ENCODE data around the gene HHIP. TPM values are rescaled to one million over a fixed set of nuclear protein-coding genes. Genes with fewer than 3 reads are reported as not detected.

Gene HHIP
- total RNA-seq, 2 experiments from 2014 or later = not detected

- peaks cover 5% of the 10 kb centered on the region for H3K27me3 Mint-ChIP-seq
Measured at GRCh38 chr4:144681806-144682205, 35.9 kb downstream of the HHIP start.

GRCh38 chr4:144683516-144683915 lies 37.6 kb downstream of the HHIP start:
- no peak overlapping the region for H3K4me3 Mint-ChIP-seq
- H3K27ac Mint-ChIP-seq = no peak overlapping the region
- DNase-seq = no peak
- H3K27me3 Mint-ChIP-seq = peaks cover 5% of the 10 kb centered on the region
- no peaks in the 10 kb centered on the region for H3K36me3 Mint-ChIP-seq
- H3K4me1 Mint-ChIP-seq = no peaks in the 10 kb centered on the region
- no peaks in the 10 kb centered on the region for H3K9me3 Mint-ChIP-seq

More at GRCh38 chr4:144681806-144682205, 35.9 kb downstream of the HHIP start:
- DNase-seq = no peak
- Mint-ChIP-seq H3K4me1 (no peaks in the 10 kb centered on the region), H3K27ac (no peak overlapping the region), H3K9me3 (no peaks in the 10 kb centered on the region), H3K36me3 (no peaks in the 10 kb centered on the region), H3K4me3 (no peak overlapping the region)

DNA sequence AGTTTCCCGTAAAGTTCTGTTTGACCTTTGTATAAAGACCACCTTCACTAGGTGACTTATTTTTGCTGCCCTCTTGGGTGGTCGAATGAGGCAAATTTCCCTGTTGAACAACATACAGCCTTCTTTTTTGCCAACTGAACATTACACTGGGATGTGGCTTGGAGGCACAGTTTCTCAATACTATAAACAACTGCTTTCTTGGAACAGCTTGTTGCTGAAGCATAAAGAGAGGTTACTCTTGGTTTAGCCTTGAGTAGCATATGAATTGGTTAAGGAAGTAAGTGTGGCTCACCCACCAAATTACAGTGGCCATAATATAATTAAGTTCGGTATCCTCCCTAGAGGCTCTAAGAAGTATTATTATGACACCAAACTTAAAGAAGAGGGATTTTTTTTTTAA lies 40.0 kb downstream of the HHIP start:
- Mint-ChIP-seq H3K27ac (no peak overlapping the region), H3K36me3 (no peaks in the 10 kb centered on the region), H3K27me3 (no peaks in the 10 kb centered on the region), H3K4me3 (no peak overlapping the region), H3K9me3 (no peaks in the 10 kb centered on the region), H3K4me1 (no peaks in the 10 kb centered on the region)
- no peak for DNase-seq

- no peak for DNase-seq
- Mint-ChIP-seq H3K9me3 (no peaks in the 10 kb centered on the region), H3K36me3 (no peaks in the 10 kb centered on the region), H3K27ac (no peak overlapping the region), H3K27me3 (no peaks in the 10 kb centered on the region), H3K4me1 (no peaks in the 10 kb centered on the region), H3K4me3 (no peak overlapping the region)
Measured at GRCh38 chr4:144686921-144687320, 41.0 kb downstream of the HHIP start.

DNA sequence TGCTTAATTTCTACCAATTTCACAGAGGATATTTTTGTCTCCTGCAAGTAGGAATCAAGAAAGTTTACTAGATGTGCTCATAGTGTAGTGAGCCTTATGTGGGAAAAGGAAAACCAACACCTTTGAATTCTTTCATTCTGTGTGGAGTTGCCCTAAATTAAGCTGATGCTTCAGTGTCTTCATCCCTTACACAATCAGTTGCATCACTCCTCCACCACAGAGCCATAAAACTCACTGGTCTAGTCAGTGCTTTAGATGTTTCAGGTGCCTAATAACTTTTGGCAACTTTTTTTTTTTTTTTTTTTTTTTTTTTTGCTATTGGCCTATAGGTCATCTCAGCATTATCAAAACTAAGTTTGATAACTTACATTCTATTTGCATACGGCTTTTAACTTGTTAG lies 41.5 kb downstream of the HHIP start:
- H3K4me3 Mint-ChIP-seq = no peak overlapping the region
- H3K4me1 Mint-ChIP-seq = no peaks in the 10 kb centered on the region
- no peak overlapping the region for H3K27ac Mint-ChIP-seq
- no peak for DNase-seq
- no peaks in the 10 kb centered on the region for H3K9me3 Mint-ChIP-seq
- H3K36me3 Mint-ChIP-seq = no peaks in the 10 kb centered on the region
- H3K27me3 Mint-ChIP-seq = no peaks in the 10 kb centered on the region

- Mint-ChIP-seq H3K27ac (no peak overlapping the region), H3K27me3 (no peaks in the 10 kb centered on the region), H3K4me3 (no peak overlapping the region), H3K9me3 (no peaks in the 10 kb centered on the region), H3K36me3 (no peaks in the 10 kb centered on the region), H3K4me1 (no peaks in the 10 kb centered on the region)
- DNase-seq = no peak
Measured at GRCh38 chr4:144688035-144688569, 42.1 kb downstream of the HHIP start.

GRCh38 chr4:144689125-144689524 lies 43.2 kb downstream of the HHIP start:
- Mint-ChIP-seq H3K4me1 (no peaks in the 10 kb centered on the region), H3K9me3 (no peaks in the 10 kb centered on the region), H3K27me3 (no peaks in the 10 kb centered on the region), H3K36me3 (no peaks in the 10 kb centered on the region), H3K4me3 (no peak overlapping the region), H3K27ac (no peak overlapping the region)
- no peak for DNase-seq

DNA sequence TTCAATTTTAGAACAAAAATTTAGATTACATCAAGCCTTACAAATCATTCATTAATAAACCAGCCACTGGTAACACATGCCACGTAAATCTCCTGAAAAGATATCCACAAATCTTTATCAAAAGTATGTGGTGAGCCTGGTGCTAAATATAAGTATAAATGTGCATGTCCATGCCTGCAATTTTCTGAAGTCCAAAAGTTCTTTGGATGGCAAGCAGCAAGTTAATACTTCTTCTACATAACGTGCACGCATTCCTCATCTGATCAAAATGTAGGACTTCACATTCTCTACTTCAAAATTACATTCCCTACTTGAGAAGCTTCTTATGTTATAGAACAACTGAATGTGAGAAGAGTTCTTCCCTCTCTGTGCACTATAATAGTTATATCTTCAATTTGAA lies 49.8 kb downstream of the HHIP start:
- H3K9me3 Mint-ChIP-seq = no peaks in the 10 kb centered on the region
- H3K27me3 Mint-ChIP-seq = no peaks in the 10 kb centered on the region

DNA sequence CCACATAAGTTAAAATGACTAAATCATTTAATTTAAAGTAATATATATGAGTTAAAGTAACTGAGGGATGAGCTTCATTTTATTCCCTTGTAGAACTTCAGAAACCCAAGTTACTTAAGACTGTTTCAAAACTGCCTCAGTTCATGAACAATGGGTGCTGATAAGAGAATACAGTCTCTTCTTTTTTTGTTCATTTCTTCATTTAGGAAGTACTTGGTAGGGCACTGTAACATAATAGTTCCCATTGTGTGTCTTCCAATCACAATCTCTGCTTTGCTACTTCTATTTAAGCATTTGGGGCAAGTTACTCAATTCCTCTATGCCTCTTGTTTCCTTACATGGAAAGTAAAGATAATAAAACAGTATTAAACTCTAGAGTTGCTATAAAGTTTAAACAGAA lies 50.4 kb downstream of the HHIP start:
- DNase-seq = no peak
- no peak overlapping the region for H3K4me3 Mint-ChIP-seq
- no peaks in the 10 kb centered on the region for H3K36me3 Mint-ChIP-seq
- H3K9me3 Mint-ChIP-seq = no peaks in the 10 kb centered on the region
- no peaks in the 10 kb centered on the region for H3K27me3 Mint-ChIP-seq
- H3K27ac Mint-ChIP-seq = no peak overlapping the region
- no peaks in the 10 kb centered on the region for H3K4me1 Mint-ChIP-seq

More for the DNA sequence above, 49.8 kb downstream of the HHIP start:
- Mint-ChIP-seq H3K4me3 (no peak overlapping the region), H3K36me3 (no peaks in the 10 kb centered on the region), H3K27ac (no peak overlapping the region), H3K4me1 (no peaks in the 10 kb centered on the region)
- no peak for DNase-seq

- Mint-ChIP-seq H3K27me3 (no peaks in the 10 kb centered on the region), H3K36me3 (no peaks in the 10 kb centered on the region), H3K4me1 (no peaks in the 10 kb centered on the region), H3K9me3 (no peaks in the 10 kb centered on the region), H3K27ac (no peak overlapping the region), H3K4me3 (no peak overlapping the region)
- DNase-seq = no peak
Measured at GRCh38 chr4:144699565-144699964, 53.6 kb downstream of the HHIP start.

- DNase-seq = no peak
- Mint-ChIP-seq H3K36me3 (no peaks in the 10 kb centered on the region), H3K9me3 (no peaks in the 10 kb centered on the region), H3K4me3 (no peak overlapping the region), H3K4me1 (no peaks in the 10 kb centered on the region), H3K27ac (no peak overlapping the region), H3K27me3 (no peaks in the 10 kb centered on the region)
Measured at GRCh38 chr4:144701683-144702233, 55.8 kb downstream of the HHIP start.

DNA sequence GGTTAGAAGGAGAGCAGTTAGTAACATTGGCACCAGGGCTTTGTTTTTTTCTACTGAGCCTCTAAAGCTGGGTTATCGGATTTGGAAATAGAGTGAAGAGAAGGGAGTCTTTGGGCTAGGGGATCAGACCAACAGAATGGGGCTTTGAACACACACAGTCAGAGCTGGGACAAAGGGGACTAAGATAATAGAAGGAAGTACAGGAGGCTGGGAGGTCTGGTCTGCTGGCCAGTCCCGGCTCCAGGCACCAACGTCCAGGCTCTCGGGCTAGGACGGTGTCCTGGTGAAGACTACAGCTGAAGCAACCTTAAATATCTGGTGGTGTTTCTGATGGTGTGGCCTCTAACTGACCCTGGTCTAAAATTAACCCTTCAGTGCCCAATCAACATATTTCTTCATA lies 57.5 kb downstream of the HHIP start:
- no peaks in the 10 kb centered on the region for H3K4me1 Mint-ChIP-seq
- no peaks in the 10 kb centered on the region for H3K9me3 Mint-ChIP-seq
- H3K36me3 Mint-ChIP-seq = no peaks in the 10 kb centered on the region
- H3K27me3 Mint-ChIP-seq = no peaks in the 10 kb centered on the region
- no peak overlapping the region for H3K4me3 Mint-ChIP-seq
- no peak for DNase-seq
- H3K27ac Mint-ChIP-seq = no peak overlapping the region

GRCh38 chr4:144705601-144706590 lies 59.9 kb downstream of the HHIP start:
- no peaks in the 10 kb centered on the region for H3K36me3 Mint-ChIP-seq
- H3K9me3 Mint-ChIP-seq = no peaks in the 10 kb centered on the region
- H3K27ac Mint-ChIP-seq = no peak overlapping the region
- no peaks in the 10 kb centered on the region for H3K4me1 Mint-ChIP-seq
- no peaks in the 10 kb centered on the region for H3K27me3 Mint-ChIP-seq
- DNase-seq = no peak
- no peak overlapping the region for H3K4me3 Mint-ChIP-seq

GRCh38 chr4:144709159-144709558 lies 63.2 kb downstream of the HHIP start:
- no peaks in the 10 kb centered on the region for H3K36me3 Mint-ChIP-seq
- no peaks in the 10 kb centered on the region for H3K4me1 Mint-ChIP-seq
- H3K9me3 Mint-ChIP-seq = no peaks in the 10 kb centered on the region
- no peak for DNase-seq
- no peaks in the 10 kb centered on the region for H3K27me3 Mint-ChIP-seq
- no peak overlapping the region for H3K4me3 Mint-ChIP-seq
- no peak overlapping the region for H3K27ac Mint-ChIP-seq

DNA sequence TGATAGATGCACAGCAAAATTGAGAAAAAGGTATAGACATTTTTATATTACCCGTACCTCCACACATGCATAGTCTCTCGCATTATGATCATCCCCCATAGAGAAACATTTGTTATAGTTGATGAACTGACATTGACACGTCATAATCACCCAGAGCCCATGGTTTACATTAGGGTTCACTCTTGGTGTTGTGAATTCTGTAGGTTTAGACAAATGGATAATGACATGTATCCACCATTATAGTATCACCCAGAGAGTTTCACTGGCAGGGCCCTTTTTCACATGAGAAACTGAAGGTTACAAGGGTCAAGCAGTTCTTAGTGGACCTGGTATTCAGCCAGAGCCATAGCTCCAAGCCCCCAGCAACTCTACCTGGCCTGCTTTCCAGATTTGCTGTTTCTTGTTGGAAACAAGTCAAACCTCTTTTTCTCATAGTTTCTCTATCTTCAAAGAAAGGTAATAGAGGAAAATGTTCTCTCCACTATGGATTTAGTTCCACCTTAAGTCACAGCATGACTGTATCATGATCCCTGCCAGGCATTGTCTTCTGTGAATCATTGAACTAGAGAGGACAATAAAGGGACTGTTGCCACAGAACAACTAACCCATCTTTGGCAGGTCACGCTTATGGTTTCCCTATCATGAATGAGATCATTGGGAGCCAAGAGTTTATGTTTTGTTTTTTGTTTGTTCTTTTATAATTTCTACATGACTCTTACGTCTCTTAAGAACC lies 64.0 kb downstream of the HHIP start:
- H3K4me3 Mint-ChIP-seq = no peak overlapping the region
- DNase-seq = no peak
- H3K36me3 Mint-ChIP-seq = no peaks in the 10 kb centered on the region
- H3K27me3 Mint-ChIP-seq = no peaks in the 10 kb centered on the region
- no peak overlapping the region for H3K27ac Mint-ChIP-seq
- no peaks in the 10 kb centered on the region for H3K4me1 Mint-ChIP-seq
- H3K9me3 Mint-ChIP-seq = no peaks in the 10 kb centered on the region
